ENCODE measurements around the gene CCDC12.

Gene CCDC12

GRCh38 chr3:47007001-47007400 lies 30.5 kb upstream of the CCDC12 start:
- DNase-seq = no peak

- DNase-seq = no peak
These were observed 29.7 kb upstream of the CCDC12 start for GRCh38 chr3:47006145-47006651.

DNA sequence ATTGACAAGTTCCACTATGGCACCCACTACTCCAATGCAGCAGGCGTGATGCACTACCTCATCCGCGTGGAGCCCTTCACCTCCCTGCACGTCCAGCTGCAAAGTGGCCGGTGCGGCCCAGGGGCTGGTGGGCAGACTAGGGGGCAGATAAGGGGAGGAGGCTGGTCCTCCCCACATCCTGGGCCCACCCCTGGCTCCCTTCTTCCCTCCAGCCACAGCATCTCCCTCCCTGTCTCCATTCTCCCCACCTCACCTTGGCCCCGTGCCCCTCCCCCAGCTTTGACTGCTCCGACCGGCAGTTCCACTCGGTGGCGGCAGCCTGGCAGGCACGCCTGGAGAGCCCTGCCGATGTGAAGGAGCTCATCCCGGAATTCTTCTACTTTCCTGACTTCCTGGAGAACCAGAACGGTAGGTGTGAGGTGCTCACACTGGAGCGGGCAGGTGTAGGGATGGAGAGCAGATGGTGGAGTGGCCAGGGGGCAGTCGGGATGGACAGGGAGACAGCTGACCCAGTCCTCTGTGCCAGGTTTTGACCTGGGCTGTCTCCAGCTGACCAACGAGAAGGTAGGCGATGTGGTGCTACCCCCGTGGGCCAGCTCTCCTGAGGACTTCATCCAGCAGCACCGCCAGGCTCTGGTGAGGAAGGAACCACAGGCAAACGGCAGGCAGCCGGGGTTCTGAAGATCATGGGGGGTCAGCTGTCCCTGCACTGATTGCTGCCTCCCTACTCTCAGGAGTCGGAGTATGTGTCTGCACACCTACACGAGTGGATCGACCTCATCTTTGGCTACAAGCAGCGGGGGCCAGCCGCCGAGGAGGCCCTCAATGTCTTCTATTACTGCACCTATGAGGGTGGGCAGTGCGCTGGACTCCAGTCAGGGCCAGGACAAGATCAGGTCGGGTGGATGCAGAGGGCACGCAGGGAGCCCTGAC lies 28.9 kb upstream of the CCDC12 start:
- DNase-seq = no peak

DNA sequence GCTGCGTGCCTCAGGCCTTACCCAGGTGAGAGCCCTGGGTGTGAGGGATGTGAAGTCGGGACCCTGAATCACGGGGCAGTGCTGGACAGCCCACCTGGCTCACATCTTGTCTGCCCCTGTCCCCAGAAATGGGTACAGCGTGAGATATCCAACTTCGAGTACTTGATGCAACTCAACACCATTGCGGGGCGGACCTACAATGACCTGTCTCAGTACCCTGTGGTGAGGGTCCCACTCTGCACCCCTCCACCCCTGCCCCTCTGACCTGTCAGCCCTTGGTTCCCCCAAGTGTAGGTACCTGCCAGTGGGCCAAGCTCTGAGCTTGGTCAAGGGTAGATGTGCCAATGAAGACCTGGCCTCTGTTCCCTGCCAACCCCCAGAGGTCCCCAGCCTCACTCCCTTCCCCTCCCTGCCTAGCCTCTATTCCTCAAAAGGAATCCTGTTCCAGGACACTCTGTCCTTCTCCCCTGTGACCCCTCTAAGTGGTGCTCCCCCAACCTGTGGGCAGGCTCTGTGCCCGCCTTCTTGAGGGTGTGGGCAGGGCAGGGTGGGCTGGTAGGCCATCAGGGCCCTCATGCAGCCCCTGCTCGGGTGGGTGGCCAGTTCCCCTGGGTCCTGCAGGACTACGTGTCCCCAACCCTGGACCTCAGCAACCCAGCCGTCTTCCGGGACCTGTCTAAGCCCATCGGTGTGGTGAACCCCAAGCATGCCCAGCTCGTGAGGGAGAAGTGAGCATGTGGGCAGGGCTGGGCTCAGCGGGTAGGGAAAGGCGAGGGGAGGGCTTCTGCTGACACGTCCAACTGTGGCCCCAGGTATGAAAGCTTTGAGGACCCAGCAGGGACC lies 28.0 kb upstream of the CCDC12 start:
- no peak for DNase-seq

- no peak for DNase-seq
These were observed 27.2 kb upstream of the CCDC12 start for GRCh38 chr3:47003461-47004368.

- DNase-seq = no peak
These were observed 26.5 kb upstream of the CCDC12 start for GRCh38 chr3:47003056-47003410.

DNA sequence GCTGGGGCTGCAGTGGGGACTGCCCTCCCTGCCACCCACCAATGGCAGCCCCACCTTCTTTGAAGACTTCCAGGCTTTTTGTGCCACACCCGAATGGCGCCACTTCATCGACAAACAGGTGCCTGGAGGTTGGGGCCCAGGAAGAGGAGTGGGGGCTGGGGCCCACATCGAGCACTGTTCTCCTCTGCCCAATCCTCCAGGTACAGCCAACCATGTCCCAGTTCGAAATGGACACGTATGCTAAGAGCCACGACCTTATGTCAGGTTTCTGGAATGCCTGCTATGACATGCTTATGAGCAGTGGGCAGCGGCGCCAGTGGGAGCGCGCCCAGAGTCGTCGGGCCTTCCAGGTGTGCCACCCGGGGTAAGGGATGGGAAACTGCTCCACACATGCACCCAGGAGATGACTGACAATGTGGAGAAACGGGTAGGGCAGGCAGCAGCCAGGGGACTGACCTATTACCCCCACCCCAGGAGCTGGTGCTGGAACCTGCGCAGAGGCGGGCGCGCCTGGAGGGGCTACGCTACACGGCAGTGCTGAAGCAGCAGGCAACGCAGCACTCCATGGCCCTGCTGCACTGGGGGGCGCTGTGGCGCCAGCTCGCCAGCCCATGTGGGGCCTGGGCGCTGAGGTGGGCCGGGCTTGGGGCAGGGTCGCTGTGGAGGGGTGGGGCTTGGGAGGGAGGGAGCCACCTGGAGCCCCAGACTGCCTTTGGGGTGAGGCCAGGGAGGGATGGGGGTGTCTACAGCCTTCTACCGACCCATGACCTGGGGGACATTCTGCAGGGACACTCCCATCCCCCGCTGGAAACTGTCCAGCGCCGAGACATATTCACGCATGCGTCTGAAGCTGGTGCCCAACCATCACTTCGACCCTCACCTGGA lies 25.9 kb upstream of the CCDC12 start:
- DNase-seq = no peak

- DNase-seq = no peak
These were observed 25.2 kb upstream of the CCDC12 start for GRCh38 chr3:47001731-47002170.

DNA sequence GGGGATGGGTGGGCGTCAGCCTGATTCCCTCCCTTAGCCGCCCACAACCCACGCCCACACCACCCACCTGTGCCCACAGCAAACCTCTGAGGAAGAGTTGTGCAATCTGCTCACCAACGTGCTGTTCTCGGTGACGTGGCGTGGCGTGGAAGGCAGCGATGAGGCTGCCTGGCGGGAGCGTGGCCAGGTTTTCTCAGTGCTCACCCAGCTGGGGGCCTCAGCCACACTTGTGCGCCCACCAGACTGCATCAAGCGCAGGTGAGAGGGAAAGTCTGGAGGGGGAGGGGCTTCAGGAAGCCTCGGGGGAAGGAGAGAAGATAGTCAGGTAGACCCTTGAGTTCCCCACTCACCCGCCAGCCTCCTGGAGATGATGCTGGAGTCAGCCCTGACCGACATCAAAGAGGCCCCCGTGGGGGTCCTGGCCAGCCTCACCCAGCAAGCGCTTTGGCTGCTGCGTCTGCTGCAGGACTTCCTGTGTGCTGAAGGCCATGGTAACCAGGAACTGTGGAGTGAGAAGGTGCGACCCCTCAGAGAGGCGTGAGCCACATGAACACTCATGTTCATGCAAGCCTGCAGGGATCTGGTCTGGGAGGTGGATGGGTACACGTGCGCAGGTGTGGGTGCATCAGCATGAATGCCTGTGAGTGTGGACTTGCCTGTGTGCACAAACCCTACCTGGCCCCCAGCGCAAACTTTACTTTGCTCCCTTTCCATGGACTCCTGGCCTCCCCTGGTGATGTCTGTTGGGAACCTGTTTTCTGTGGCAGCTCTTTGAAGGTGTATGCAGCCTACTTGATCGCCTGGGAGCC lies 24.6 kb upstream of the CCDC12 start:
- DNase-seq = no peak

GRCh38 chr3:47000198-47000815 lies 23.8 kb upstream of the CCDC12 start:
- DNase-seq = no peak

DNA sequence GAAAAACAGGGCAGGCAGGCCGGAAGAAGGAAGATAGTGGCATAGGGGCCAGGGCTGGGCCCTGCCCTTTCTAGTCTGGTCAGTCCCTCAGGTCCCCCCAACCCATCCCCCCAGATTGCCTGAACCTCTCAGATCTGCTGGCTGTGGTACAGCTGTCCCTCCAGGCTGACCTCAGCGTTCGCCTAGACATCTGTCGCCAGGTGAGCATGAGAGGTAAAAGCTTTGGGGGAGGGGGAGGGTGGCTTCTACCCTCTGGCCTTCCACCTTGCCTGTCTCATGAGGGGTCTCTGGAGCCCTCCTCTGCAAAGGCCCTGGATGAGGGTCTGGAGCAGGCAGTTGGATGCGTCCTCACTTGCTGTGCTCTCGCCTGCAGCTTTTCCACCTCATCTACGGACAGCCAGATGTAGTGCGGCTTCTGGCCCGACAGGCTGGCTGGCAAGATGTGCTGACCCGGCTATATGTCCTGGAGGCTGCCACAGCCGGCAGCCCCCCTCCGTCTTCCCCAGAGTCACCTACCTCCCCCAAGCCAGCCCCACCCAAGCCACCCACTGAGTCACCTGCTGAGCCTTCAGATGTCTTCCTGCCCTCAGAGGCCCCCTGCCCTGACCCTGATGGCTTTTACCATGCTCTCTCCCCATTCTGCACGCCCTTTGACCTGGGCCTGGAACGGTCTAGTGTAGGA lies 23.1 kb upstream of the CCDC12 start:
- DNase-seq = no peak

DNA sequence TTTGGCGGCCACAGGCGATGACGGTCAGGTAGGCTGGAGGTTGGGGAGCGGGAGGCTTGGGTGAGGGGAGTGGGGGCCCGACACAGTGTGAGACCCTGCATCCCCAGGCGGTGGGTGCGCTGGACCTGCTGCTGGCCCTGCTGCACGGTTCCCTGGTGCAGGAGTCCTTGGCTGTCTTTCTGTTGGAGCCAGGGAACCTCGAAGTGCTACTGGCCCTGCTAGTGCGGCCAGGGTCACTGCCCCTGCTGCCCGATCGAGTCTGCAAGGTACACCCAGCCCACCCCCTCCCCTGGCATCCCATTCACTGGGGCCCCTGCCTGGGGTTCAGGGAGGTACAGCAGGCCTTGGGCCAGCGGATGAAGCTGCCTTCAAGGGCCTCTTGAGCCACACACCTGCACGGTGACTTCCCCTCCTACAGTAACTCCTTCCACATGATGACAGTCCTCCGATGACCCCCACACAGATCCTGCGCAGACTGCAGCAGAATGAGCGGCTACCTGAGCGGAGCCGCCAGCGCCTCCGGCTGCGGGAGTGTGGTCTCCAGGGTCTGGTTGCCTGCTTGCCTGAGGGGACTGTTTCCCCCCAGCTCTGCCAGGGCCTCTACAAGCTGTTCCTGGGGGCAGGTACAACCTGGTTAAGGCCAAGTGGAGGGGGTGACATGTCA lies 22.4 kb upstream of the CCDC12 start:
- no peak for DNase-seq

DNA sequence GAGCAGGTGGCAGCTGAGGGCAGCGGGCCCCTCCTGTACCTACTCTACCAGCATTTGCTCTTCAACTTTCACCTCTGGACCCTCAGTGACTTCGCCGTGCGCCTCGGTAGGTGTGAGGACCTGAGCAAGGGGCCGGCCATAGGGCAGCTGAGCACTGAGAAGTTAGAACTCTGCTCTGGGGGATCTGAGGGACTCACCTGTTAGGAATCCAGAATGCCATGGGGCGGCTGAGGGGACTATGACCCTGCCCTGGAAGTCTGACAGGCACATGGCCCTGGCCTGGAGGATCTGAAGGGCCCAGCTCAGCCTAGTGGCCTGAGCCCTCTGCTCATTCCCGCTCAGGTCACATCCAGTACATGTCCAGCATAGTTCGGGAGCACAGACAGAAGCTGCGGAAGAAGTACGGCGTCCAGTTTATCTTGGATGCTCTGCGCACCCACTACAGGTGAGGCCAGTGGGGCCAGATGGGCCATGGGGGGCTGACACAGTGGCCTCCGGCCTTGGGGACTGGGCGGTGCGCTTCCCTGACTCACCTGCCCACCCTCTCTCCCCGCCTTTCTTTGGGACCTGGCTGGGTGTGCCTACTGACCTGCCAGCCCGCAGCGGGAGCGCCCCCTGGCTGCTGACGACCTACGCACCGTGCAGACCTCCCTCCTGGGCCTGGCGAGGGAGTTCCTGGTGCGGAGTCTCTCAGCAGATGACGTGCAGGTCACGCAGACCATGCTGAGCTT lies 21.7 kb upstream of the CCDC12 start:
- no peak for DNase-seq

DNA sequence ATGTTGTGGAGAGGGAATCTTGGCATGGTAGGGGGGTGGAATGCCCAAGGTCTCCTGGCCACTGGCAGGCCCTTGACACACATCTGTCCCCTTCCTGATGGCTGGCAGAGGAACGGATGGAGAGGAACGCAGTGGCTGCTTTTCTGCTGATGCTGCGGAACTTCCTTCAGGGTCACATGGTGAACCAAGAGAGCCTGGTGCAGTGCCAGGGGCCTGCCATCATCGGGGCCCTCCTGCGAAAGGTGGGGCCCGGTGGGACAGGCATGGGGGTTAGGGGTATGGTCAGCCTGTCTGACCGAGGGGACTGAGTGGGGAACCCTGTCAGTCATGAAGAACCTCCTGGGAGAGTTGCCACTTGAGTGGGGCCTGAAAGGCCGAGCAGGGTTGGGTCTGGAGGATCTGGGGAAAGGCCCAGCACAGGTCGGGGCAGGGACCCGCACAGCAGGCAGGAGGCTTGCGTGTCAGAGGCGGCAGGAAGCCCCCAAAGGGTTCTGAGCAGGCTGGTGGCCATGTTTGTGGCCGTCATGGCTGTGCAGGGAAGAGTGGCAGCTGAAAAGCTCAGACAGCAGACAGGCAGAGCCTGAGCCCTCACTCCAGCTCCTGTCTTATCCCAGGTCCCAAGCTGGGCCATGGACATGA lies 21.0 kb upstream of the CCDC12 start:
- no peak for DNase-seq

GRCh38 chr3:46996689-46997452 lies 20.3 kb upstream of the CCDC12 start:
- no peak for DNase-seq

GRCh38 chr3:46995901-46996562 lies 19.5 kb upstream of the CCDC12 start:
- no peak for DNase-seq

Measured in NCI-H1092 (cell line).